Peyer's patch (tissue), 4 donors: ENCODE measurements around the gene FOXC2.

Source experiments
- POLR2A ChIP-seq, 2 donors: fragments of 450-650 bp; IDR thresholded peaks; one replicate each; pipeline ENCODE4 v1.5.1; 2017; ENCODE audit warnings: antibody characterized with exemption in 2 of 2, mild to moderate bottlenecking in 2 of 2, moderate library complexity in 2 of 2
- TF ChIP-seq, protein P1 (sequence below), 6 experiments: fragments of 450-650 bp in 4 of 6; fragments of 200-600 bp in 2 of 6; sonication (generic) in 1 of 6; IDR thresholded peaks; one replicate each; pipeline ENCODE4 v1.5.1; 2017 to 2019; ENCODE audit warnings: antibody characterized with exemption in 6 of 6, mild to moderate bottlenecking in 3 of 6, moderate library complexity in 1 of 6

GRCh38 chr16:86532526-86532815, 34.2 kb upstream of the FOXC2 start:
- TF ChIP-seq, protein P1, sequence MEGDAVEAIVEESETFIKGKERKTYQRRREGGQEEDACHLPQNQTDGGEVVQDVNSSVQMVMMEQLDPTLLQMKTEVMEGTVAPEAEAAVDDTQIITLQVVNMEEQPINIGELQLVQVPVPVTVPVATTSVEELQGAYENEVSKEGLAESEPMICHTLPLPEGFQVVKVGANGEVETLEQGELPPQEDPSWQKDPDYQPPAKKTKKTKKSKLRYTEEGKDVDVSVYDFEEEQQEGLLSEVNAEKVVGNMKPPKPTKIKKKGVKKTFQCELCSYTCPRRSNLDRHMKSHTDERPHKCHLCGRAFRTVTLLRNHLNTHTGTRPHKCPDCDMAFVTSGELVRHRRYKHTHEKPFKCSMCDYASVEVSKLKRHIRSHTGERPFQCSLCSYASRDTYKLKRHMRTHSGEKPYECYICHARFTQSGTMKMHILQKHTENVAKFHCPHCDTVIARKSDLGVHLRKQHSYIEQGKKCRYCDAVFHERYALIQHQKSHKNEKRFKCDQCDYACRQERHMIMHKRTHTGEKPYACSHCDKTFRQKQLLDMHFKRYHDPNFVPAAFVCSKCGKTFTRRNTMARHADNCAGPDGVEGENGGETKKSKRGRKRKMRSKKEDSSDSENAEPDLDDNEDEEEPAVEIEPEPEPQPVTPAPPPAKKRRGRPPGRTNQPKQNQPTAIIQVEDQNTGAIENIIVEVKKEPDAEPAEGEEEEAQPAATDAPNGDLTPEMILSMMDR (IDR thresholded peaks at IDR 0.05) = no peak
- no peak for TF ChIP-seq POLR2A (IDR thresholded peaks at IDR 0.05)
